Measurements from ENCODE around the gene ECM2. TPM values are rescaled to one million over a fixed set of nuclear protein-coding genes. Genes with fewer than 3 reads are reported as not detected.

Gene ECM2
- total RNA-seq, 1 experiment from 2014 or later = not detected

- no peaks in the 10 kb centered on the region for H3K36me3 ChIP-seq (ENCODE audit: control insufficient read depth in 1 of 2, insufficient read depth in 2 of 2, low read length in 2 of 2)
- ATAC-seq = no peak
- no peak overlapping the region for H2AFZ ChIP-seq (ENCODE audit: low read depth, low read length, poor library complexity, severe bottlenecking)
- H3K9ac ChIP-seq (ENCODE audit: low read length) = no peak overlapping the region
- H3K4me2 ChIP-seq (ENCODE audit: low read length) = peak overlapping the region; percentile 25; the same call in 1 of the 2 replicates
- no peaks in the 10 kb centered on the region for H3K9me2 ChIP-seq (ENCODE audit: insufficient read depth)
- no peak overlapping the region for H3K27ac ChIP-seq (ENCODE audit: low read depth, low read length)
- H3K9me3 ChIP-seq (ENCODE audit: control insufficient read depth in 1 of 2, insufficient read depth in 1 of 2, low read depth in 1 of 2, low read length in 2 of 2) = no peaks in the 10 kb centered on the region
- ChIA-PET POLR2A (no interaction called here), RAD21 (ENCODE audit: low non-redundant PET in 1 of 2, low total read pairs in 2 of 2, uncharacterized antibody in 2 of 2, unreplicated experiment in 2 of 2) (no interaction called here), CTCF (no interaction called here)
- peaks cover 3 to 13% of the 10 kb centered on the region in 2 experiments; a peak in 3 of 4 replicates for H3K4me1 ChIP-seq (ENCODE audit: control insufficient read depth in 1 of 2, insufficient read depth in 2 of 2, low read length in 2 of 2)
- TF ChIP-seq YY1 (IDR thresholded peaks at IDR 0.05; ENCODE audit: extremely low read depth, insufficient replicate concordance, low read depth, low read length) (no peak), SIN3A (IDR thresholded peaks at IDR 0.05; ENCODE audit: low read depth) (no peak), REST (IDR thresholded peaks at IDR 0.05; ENCODE audit: low read depth) (no peak), EGR1 (IDR thresholded peaks at IDR 0.05; ENCODE audit: low read depth) (no peak), JUND (IDR thresholded peaks at IDR 0.05) (no peak), POLR2AphosphoS5 (IDR thresholded peaks at IDR 0.05; ENCODE audit: low read depth, low read length) (no peak), EZH2 (IDR thresholded peaks at IDR 0.05) (no peak), ZBTB33 (IDR thresholded peaks at IDR 0.05; ENCODE audit: extremely low read depth, insufficient replicate concordance, low read length) (no peak), SRF (IDR thresholded peaks at IDR 0.05; ENCODE audit: low read depth) (no peak), FOSL1 (IDR thresholded peaks at IDR 0.05; ENCODE audit: low read depth) (no peak), ZNF274 (IDR thresholded peaks at IDR 0.05; ENCODE audit: low read depth, low read length) (no peak), MAX (IDR thresholded peaks at IDR 0.05) (no peak), CBX3 (IDR thresholded peaks at IDR 0.05; ENCODE audit: low read depth) (no peak)
- no peaks in the 10 kb centered on the region for H4K20me1 ChIP-seq (ENCODE audit: insufficient read depth)
- BruUV-seq (replicated peaks) = no TSS peak
- no peaks in the 10 kb centered on the region for H3K79me2 ChIP-seq (ENCODE audit: insufficient read depth, low read length)
- intact Hi-C loops (cut with micrococcal nuclease) = no loop called here
- no peaks in the 10 kb centered on the region for H3K27me3 ChIP-seq (ENCODE audit: insufficient read depth, low read length)
- no peak for DNase-seq (ENCODE audit: low read depth, low spot score)
- no peak overlapping the region for H3K4me3 ChIP-seq (replicated peaks in 1 of 2; ENCODE audit: low read depth in 1 of 2, low read length in 2 of 2)
Observed at GRCh38 chr9:92463387-92463786, 72.4 kb downstream of the ECM2 start.

Measured in HCT116 (cell line).